OCI-LY1 (cell line): ENCODE measurements around the gene AP2A1.

Experiments
- EZH2 ChIP-seq: fragments of 200-600 bp; sonication (generic), shearing (Covaris generic); IDR thresholded peaks from 2 replicates; pipeline ENCODE4 v1.8.0; 2017; ENCODE audit warnings: borderline replicate concordance, mixed run types, mild to moderate bottlenecking, antibody characterized with exemption, low read length, moderate library complexity, mixed read lengths
- TF ChIP-seq, protein P1 (sequence below): fragments of 200-600 bp; sonication (generic), shearing (Covaris generic); IDR thresholded peaks from 2 replicates; pipeline ENCODE4 v1.5.1; 2017; ENCODE audit warnings: mild to moderate bottlenecking, antibody characterized with exemption, low read length, moderate library complexity, mixed read lengths

DNA sequence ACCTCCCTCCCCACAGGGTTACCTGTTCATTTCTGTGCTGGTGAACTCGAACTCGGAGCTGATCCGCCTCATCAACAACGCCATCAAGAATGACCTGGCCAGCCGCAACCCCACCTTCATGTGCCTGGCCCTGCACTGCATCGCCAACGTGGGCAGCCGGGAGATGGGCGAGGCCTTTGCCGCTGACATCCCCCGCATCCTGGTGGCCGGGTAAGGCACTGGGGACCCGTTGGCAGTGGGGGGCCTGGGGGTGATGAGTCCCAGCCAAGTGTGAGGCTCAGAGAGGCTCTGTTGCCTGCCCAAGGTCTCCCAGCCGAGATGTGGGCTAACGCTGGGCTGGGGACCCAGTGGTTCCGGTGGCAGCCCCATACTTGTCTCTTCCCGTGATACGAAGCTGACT, 15.7 kb downstream of the AP2A1 start:
- TF ChIP-seq EZH2 = no peak
- TF ChIP-seq, protein P1, sequence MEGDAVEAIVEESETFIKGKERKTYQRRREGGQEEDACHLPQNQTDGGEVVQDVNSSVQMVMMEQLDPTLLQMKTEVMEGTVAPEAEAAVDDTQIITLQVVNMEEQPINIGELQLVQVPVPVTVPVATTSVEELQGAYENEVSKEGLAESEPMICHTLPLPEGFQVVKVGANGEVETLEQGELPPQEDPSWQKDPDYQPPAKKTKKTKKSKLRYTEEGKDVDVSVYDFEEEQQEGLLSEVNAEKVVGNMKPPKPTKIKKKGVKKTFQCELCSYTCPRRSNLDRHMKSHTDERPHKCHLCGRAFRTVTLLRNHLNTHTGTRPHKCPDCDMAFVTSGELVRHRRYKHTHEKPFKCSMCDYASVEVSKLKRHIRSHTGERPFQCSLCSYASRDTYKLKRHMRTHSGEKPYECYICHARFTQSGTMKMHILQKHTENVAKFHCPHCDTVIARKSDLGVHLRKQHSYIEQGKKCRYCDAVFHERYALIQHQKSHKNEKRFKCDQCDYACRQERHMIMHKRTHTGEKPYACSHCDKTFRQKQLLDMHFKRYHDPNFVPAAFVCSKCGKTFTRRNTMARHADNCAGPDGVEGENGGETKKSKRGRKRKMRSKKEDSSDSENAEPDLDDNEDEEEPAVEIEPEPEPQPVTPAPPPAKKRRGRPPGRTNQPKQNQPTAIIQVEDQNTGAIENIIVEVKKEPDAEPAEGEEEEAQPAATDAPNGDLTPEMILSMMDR = no peak
